ENCODE results near the gene SENP3. TPM values are rescaled to one million over a fixed set of nuclear protein-coding genes. Genes with fewer than 3 reads are reported as not detected.

SENP3 gene
- total and polyA plus RNA-seq, 2 of the 4 experiments (the other 2 are of a cell fraction), result 82.4 to 120 TPM

DNA sequence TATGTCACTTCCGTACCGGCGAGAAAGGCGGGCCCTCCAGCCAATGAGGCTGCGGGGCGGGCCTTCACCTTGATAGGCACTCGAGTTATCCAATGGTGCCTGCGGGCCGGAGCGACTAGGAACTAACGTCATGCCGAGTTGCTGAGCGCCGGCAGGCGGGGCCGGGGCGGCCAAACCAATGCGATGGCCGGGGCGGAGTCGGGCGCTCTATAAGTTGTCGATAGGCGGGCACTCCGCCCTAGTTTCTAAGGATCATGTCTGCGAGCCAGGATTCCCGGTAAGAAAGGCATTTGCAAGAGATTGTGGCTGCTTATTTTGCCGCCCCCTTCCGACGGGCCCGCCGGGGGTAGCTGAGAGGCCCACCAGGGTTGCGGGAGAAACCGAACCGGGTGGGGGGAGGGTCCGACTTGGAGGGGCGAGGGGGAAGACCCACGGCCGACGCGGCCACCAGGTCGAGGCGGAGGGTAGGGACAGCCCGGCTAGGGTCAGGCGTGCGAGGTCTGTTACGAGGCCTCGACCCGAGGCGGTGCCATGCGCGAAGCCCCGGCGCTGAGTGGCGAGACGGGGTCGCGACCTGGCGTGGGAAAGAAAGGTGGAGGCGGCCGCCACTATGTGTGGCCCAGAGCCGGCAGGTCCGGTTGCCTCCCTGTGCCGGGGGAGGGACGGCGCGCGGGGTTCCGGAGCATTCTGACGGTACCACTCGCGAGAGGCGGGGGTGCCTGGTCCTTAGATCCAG is 11.0 kb downstream of the SENP3 start:
- H3K4me1 ChIP-seq (ENCODE audit: control insufficient read depth, insufficient read depth, low read length), result peaks cover 8% of the 10 kb centered on the region
- H3K4me3 ChIP-seq (ENCODE audit: insufficient read depth, low read depth, low read length), result peak overlapping the region; percentile 77
- no peak overlapping the region for H2BK15ac ChIP-seq (ENCODE audit: low read depth, low read length)
- peak overlapping the region; percentile 97 for H3K14ac ChIP-seq (replicated peaks; ENCODE audit: low read depth, low read length)
- H3K27me3 ChIP-seq (ENCODE audit: control insufficient read depth, insufficient read depth, low read length), result no peaks in the 10 kb centered on the region
- CTCF ChIA-PET, result interaction anchor here (1.2 kb wide), 1 partner anchor 12 kb away, joined by 4 read pairs; no protein-coding TSS in a partner anchor
- H3K9me1 ChIP-seq (ENCODE audit: insufficient read depth, low read length), result peaks cover 9% of the 10 kb centered on the region; the same call in 1 of the 2 replicates
- 0% methylated on average over 43 of the region's 73 CpGs; no CpG with 5 or more reads in 1 of the 2 experiments for WGBS, 2 experiments (ENCODE audit: extremely low coverage in 2 of 2, insufficient read length in 1 of 2)
- peak overlapping the region; percentile 99 for H2AK5ac ChIP-seq (ENCODE audit: low read depth, low read length)
- peak overlapping the region; percentile 78 for H2BK5ac ChIP-seq (ENCODE audit: low read depth, low read length, poor library complexity, severe bottlenecking)
- in situ Hi-C loops (cut with MboI; ENCODE audit: low sequenced_read_pairs), result no loop called here
- H2BK120ac ChIP-seq (ENCODE audit: low read depth, low read length), result peak overlapping the region; percentile 6; the same call in 1 of the 2 replicates
- H2BK20ac ChIP-seq (ENCODE audit: low read depth, low read length), result no peak overlapping the region
- H3K23ac ChIP-seq (ENCODE audit: low read depth, low read length), result peak overlapping the region; percentile 91; the same call in 1 of the 2 replicates
- intact Hi-C loops (cut with micrococcal nuclease), result loop anchor here (5.0 kb wide), 1 partner anchor 270 kb away; no protein-coding TSS in a partner anchor
- H3K36me3 ChIP-seq (ENCODE audit: control insufficient read depth, insufficient read depth, low read length), result peaks cover 58% of the 10 kb centered on the region
- H4K91ac ChIP-seq (ENCODE audit: insufficient read depth, low read depth, low read length), result peak overlapping the region; percentile 94
- peaks cover 10 to 58% of the 10 kb centered on the region in 2 experiments; a peak in 3 of 4 replicates for H3K79me1 ChIP-seq (ENCODE audit: low read depth in 1 of 2, low read length in 2 of 2)
- dilution Hi-C loops (cut with HindIII; ENCODE audit: low sequenced_read_pairs, unreplicated experiment), result no loop called here
- peak overlapping the region; percentile 92 for H3K4ac ChIP-seq (ENCODE audit: low read depth, low read length)
- H3K56ac ChIP-seq (ENCODE audit: extremely low read depth, insufficient read depth, low read length), result peak overlapping the region; percentile 81
- peaks cover 51% of the 10 kb centered on the region for H4K20me1 ChIP-seq (ENCODE audit: insufficient read depth, low read length)
- H3K27ac ChIP-seq (ENCODE audit: insufficient read depth, low read length), result peak overlapping the region; percentile 97
- H3K9ac ChIP-seq (ENCODE audit: low read depth, low read length), result peak overlapping the region; percentile 95
- H3K18ac ChIP-seq (ENCODE audit: low read depth, low read length), result peak overlapping the region; percentile 1; the same call in 1 of the 2 replicates
- POLR2A ChIA-PET (ENCODE audit: unreplicated experiment), result interaction anchor here (0.6 to 2.2 kb wide), 6 partner anchors 11 to 547 kb away, joined by 3 to 12 read pairs (median 4); partner anchors contain the start of genes MPDU1 and TMEM256
- peak overlapping the region; percentile 73 to 81 for H4K8ac ChIP-seq (ENCODE audit: low read depth in 2 of 2, low read length in 2 of 2)
- H3K9me3 ChIP-seq (ENCODE audit: control insufficient read depth, insufficient read depth, low read length), result no peaks in the 10 kb centered on the region
- ATAC-seq (ENCODE audit: low read depth), result peak; percentile 88
- no TSS peak for BruUV-seq (replicated peaks)
- H3K4me2 ChIP-seq (ENCODE audit: low read depth, low read length), result peak overlapping the region; percentile 0; the same call in 1 of the 2 replicates
- peak overlapping the region; percentile 32 for H4K5ac ChIP-seq (ENCODE audit: low read depth, low read length)
- DNase-seq, result peak; percentile 99
- peak overlapping the region; percentile 90 for H2AFZ ChIP-seq (replicated peaks; ENCODE audit: low read length, poor library complexity)
- H2AK9ac ChIP-seq (replicated peaks; ENCODE audit: low read depth, low read length, poor library complexity), result peak overlapping the region; percentile 99
- TF ChIP-seq MAFK (IDR thresholded peaks at IDR 0.05; ENCODE audit: low read depth, low read length) (no peak), MXI1 (IDR thresholded peaks at IDR 0.05; ENCODE audit: borderline replicate concordance, low read depth, low read length) (no peak), RFX5 (IDR thresholded peaks at IDR 0.05; ENCODE audit: low read depth, low read length) (no peak), RAD21 (IDR thresholded peaks at IDR 0.05; ENCODE audit: low read length) (no peak), POLR2A (IDR thresholded peaks at IDR 0.05; ENCODE audit: low read depth, low read length) (peak; percentile 100), SMC3 (IDR thresholded peaks at IDR 0.05; ENCODE audit: low read depth, low read length) (no peak), CHD1 (IDR thresholded peaks at IDR 0.05; ENCODE audit: low read depth, low read length) (peak; percentile 65; the same call in 1 of the 2 replicates), BHLHE40 (IDR thresholded peaks at IDR 0.05; ENCODE audit: low read depth, low read length) (no peak), MAZ (IDR thresholded peaks at IDR 0.05; ENCODE audit: borderline replicate concordance, low read depth, low read length) (peak; percentile 36; the same call in 1 of the 2 replicates), USF2 (IDR thresholded peaks at IDR 0.05; ENCODE audit: low read depth, low read length) (no peak), FOS (IDR thresholded peaks at IDR 0.05; ENCODE audit: low read depth, low read length) (peak; percentile 86), NFE2L2 (IDR thresholded peaks at IDR 0.05; ENCODE audit: low read depth, low read length) (no peak), RCOR1 (IDR thresholded peaks at IDR 0.05; ENCODE audit: insufficient replicate concordance, low read length) (no peak)
- TF ChIP-seq, protein P1, sequence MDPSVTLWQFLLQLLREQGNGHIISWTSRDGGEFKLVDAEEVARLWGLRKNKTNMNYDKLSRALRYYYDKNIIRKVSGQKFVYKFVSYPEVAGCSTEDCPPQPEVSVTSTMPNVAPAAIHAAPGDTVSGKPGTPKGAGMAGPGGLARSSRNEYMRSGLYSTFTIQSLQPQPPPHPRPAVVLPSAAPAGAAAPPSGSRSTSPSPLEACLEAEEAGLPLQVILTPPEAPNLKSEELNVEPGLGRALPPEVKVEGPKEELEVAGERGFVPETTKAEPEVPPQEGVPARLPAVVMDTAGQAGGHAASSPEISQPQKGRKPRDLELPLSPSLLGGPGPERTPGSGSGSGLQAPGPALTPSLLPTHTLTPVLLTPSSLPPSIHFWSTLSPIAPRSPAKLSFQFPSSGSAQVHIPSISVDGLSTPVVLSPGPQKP (IDR thresholded peaks at IDR 0.05; ENCODE audit: borderline replicate concordance, low read depth, low read length), result no peak

Measured in IMR-90 (cell line).